GM18520 (cell line): ENCODE measurements around the gene SPTBN5.

ENCODE experiments used
- ATAC-seq: cut with Tn5 transposase; IDR thresholded peaks from one replicate; pipeline ENCODE4 v1.9.1; 2021; ENCODE audit not compliant: unreplicated experiment

SPTBN5 gene

DNA sequence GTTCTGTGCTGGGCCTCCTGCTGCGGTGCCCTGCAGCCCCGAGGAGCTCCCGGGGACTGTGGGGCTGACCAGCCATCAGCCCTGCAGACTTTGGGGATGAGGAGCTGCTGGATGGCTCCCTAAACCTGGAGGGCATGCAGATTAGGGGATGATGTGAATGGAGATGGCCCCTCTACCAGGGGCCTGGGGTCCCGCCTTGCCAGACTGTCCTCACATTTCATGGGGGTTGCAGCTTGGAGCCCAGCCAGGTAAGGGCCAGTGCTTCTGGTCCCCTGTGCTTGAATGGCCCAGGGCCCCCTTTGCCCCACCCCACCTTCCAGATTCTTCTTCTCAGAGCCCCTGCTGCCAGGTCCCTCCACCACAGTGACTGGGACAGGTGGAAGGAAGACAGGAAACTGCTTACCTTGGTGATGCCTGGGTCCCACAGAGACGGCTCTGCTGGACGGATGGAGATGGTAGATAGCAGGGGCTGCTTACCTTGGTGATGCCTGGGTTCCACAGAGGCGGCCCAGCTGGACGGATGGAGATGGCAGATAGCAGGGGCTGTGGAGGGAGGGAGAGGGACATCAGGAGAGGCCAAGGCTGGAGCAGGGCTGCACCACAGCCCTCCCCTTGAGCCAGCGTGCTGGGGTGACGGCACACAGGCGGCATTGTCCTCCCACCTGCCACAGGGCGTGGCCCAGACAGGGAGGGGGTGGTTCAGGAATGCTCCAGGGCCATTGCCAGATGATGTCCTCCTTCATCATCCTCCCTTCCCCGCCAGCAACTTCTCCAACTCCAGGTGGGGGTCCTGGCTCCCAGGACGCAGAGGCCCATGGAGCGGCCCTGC lies at the start of gene SPTBN5:
SPTBN5 (minus strand) TSS at position 632 of the 829 bp plus-strand sequence; CDS start at position 76, 556 bp downstream.
- no peak for ATAC-seq

DNA sequence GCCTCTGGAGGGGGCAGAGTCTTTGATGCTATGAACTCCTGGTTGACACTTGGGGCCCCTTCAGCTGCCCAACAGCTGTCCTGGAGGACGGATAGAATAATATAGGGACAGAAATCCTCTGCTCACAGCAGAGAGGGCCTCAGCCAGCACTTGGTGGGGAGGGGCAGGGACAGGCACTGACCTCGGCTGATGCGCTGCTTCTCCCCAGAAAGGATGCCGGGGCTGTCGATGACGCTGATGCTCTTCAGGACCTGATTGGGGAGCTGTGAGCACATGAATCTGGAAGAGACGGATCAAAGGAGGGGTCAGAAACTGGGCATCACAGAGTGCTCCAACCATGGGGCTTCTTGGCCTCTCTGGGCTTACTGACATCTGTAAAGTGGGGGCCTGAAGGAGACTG lies 49.0 kb upstream of the SPTBN5 start:
- ATAC-seq = no peak

DNA sequence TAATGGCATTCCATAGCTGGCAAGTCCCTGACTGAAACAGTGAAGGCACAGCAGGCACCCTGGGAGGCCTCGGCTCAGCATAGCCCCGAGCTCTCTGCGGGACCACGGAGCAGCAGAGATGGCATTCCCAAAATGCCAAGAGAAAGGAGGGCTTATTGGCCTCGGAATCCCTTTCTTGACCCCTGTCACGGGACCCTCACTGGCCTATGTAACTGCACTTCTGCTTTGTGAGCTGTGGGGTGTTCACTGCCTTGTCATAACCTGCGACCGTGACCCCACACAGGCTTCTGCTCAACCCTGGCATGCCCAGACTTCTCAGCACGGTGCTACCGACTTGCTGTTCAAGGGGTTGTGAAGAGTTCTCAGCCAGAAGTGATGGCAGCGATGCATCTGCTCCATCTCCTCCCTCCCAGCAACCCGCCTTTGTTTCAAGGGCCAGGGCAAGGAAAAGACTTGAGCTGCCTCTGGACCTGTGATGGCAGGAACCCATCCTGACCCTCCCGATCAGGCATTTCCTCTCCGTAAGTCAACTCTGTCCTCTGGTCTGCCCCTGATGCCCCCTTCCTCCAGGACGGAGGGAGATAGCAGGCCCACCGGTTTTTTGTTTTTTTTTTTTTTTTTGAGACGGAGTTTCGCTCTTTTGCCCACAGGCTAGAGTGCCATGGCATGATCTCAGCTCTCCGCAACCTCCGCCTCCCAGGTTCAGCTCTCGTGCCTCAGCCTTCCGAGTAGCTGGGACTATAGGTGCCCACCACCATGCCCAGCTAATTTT lies 48.0 kb upstream of the SPTBN5 start:
- ATAC-seq = no peak

DNA sequence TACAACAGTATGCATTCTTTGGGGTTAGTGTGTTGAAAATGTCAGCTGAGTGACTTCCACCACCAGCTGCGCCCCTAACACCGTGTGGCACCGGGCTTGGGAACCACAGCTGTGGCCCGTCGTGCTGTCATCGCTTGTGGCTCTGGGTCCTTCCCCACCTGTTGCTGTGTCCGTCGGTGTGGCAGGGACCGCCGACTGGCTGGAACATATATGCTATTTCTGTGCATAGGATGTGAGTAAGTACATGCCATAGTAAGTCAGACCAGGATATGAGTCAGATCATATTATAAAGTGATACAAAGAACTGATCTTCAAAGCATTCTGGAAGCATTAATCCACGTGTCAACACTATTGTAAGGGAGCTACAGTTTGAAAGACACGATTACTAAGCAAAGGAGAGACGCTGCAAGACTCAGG lies 46.6 kb upstream of the SPTBN5 start:
- ATAC-seq = no peak

DNA sequence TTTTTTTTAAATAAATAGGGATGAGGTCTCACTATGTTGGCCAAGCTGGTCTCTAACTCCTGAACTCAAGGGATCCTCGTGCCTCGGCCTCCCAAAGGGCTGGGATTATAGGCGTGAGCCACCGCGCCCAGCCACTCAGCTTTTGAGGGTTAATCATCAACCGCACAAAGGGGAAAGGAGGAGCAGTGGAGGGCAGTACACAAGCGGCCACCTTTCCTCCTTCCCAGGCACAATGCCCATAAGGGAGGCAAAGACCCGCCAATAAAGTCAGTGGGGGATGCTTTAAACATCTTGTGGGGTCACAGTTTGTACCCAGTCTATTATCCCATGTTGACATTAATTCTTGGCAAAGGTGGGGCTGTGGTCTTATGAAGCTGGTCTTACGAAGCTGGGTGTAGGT lies 46.1 kb upstream of the SPTBN5 start:
- ATAC-seq = no peak

DNA sequence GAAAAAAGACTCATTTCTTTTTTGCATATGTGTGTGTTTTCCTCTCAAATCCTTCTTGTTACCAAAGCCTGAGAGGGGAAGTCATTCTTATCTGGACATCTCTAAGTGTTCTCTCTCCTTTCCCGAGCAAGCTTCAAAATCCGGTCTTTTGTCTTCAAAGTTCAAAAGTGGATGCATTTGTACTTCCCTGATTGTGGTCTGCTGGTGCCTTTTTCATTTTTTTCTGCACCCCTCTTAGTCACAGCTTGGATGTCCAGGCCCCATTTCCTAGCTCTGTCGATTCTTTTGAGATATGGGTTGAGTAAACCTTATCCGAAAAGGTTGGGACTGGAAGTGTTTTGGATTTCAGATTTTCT lies 43.7 kb upstream of the SPTBN5 start:
- ATAC-seq = no peak

DNA sequence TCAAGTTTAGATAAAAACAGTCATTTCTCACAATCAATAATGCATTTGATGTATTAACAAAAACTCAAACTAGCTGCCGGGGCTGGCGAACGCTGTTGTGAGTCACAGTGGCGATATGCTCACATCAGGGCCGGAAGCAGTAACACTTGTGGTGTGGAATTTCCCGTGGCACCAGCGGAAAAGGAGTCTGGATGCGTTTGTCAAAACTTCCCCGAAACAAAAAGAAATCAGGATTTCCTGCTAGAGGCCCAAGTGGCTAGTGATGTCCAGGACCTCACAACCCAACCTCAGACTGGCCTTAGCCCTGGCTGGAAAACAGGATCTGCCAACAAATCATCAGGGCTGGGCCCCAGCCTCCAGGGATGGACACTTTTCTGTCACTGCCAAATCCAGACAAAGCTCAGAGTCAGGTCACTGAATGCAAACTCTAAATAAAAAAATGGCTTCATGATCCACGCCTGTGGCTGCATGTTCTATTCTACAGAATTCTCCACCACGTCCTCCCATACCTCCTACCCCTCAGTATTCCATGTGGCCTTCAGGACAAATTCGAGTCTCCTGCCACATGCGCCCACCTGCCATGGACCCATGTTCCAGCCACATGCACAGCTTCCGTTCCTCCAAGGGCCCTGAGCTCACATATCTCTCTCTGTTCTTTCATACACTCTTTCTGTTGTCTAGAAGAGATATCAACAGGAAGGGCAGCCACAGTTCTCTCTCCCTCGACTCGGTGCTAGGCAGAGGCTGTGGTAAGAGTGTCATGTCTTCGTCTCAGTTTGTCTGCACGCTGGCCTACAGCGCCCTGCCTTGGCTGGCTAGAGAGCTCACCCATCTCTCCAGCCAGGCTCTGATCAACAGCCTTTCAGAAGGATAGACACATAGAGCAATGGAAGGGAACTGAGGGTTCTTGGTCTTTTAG lies 43.1 kb upstream of the SPTBN5 start:
- no peak for ATAC-seq

DNA sequence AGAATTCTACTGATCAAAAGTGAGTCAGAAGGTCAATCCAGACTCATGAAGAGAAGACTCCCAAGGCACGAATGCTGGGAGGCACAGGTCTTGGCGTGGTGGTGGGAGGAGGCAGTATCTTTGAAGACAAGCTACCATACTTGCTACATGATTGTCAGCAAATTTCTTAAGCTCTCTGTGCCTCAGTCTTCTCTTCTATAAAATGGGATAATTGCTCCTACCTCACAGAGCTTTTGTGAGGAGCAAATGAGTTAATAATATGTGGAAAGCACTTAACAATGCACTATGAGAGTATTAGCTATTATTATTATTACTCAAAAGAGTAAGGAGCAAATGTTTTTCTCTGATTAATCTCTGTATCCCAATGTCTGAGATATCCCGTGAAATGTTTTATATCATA lies 42.3 kb upstream of the SPTBN5 start:
- ATAC-seq = no peak

DNA sequence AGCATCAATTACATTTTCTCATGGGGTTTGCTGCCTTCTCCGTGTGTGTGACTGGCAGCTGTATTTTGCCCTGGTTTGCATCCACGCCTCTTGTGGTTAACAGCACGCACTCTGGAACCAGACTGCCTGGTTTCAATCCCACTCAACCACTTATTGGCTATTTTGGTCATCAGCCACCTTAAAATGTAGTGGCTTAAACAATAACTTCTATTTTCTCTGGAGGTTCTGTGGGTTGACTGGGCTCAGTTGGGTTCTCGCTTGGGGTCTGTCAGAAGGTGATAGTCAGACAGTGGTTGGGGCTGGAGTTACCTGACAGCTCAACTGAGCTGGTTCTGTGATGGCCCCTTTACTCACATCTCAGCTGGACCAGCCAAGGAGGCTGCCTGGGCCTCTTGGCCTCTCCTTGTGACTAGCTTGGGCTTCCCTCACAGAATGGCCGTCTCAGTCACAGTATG lies 41.7 kb upstream of the SPTBN5 start:
- ATAC-seq = no peak

DNA sequence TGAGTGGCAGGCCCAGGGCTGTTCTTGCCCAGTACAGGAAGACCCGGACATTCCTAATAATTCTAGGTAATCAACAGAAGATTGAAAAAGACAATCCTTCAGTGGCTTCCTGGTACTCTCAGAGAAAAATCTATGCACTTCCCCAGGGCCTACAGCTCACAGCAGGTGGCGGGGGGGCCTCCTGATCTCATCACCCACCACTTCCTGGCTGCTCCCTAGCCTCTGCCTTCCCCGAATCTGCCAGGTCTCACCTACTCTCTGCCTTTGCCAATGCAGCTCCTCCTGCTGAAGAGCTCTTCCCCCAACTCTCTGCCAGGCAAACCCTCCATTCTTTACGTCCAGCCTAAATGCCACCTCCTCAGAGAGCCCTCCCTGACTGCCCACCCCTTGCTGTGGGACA lies 41.0 kb upstream of the SPTBN5 start:
- ATAC-seq = no peak

DNA sequence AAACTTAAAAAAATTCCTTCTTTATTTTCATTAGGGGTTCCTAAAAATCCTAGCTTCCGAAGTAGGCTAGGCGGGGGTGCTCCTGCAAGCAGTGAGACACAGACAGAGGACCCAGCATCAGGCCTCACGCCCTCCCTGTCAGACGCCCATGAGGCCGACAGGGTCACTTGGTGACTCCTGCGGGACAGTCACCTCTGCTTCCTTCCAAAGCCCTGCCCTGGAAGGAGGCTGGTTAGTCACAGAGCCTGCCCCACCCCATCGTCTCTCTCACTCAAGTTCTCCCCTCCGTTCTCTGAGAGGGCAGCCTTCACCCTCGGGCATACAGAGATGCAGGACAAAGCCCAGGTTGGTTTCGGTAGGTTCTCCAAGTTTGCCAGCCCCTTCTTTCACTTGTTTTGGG lies 39.9 kb upstream of the SPTBN5 start:
- no peak for ATAC-seq

DNA sequence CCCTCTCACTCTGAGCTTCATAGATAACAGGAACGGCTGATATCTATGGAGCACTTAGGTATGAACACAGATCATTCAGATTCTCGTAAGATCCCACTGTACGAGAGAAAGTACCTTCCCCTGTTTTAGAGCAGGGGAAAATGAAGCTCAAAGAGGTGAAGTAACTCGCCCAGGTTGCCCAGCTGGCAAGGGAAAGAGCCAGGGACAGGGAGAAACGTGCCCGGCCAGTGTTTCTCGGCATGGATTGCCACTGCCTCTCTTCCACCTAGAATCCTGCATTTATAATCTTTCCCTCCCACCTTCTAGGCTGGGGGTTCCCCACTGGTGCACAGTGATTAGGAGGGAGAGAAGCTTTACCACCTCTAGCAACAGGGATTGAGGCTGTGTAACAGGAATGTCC lies 39.5 kb upstream of the SPTBN5 start:
- ATAC-seq = no peak

DNA sequence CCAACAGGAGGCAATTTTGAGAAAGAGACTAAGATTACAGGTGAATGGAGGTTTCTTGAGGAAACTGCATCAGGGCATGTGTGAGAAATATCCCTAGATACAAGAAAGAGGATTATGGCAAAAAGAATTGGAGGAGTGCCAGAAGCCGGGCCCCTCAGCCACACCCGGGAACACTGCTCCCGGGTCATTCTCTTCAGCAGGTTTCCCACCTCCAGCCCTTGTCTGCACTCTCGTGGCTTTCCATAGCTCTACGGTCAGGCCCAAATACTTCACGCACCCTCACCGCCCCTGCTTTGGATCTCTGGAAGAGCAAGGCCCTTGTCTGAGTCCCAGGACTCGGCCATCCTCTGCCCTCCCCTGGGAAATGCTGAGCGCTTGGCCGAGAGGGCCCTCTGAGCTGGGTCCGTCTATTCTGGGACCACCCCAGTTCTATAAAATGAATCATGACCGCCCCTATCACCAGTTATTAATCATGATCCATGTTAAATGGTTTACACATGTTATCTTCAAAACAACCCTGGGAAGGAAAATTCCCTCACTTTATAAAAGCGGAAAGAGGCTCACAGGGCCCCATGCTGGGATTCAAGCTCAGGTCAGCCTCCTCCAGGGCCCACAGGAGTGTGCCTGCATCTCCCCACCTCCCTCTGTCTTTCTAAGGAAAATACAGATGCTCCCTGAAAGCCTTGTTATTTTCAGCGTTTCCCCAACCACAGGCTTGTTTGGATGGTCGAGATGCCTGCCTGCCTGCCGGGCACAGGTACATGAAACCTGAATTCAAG lies 38.8 kb upstream of the SPTBN5 start:
- no peak for ATAC-seq

DNA sequence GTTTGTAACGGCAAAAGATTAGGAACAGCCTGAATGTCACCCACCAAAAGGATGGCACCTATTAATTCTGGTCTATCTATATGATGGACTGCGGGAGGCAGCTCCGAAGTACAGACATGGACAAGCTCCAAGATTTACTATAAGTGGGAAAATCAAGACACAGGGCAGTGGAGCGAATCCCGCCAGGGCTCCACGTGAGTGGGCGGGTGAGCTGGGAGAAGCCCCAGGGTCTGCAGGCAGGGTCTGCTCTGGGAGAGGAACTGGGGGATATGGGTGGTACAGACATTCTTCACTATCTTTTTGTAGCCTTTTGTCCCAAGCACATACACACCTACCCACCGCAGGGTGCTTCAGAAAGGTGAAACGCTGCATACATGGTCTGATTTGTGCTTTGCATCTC lies 38.2 kb upstream of the SPTBN5 start:
- ATAC-seq = no peak

DNA sequence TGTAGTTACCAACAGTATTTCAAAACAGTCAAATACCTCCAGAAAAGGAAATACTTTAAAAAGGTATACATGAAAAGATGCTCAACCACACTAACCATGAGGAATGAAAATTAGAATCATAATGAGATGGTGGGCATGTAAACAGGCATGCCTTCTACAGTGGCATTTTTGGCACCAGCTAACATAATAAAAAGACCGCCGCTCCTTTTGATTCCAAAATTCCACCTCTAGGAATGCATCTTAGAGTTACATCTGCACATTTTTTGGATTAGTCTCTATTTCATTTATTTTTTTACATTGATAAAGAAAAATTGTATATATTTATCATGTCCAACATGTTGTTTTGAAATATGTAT lies 37.0 kb upstream of the SPTBN5 start:
- no peak for ATAC-seq

DNA sequence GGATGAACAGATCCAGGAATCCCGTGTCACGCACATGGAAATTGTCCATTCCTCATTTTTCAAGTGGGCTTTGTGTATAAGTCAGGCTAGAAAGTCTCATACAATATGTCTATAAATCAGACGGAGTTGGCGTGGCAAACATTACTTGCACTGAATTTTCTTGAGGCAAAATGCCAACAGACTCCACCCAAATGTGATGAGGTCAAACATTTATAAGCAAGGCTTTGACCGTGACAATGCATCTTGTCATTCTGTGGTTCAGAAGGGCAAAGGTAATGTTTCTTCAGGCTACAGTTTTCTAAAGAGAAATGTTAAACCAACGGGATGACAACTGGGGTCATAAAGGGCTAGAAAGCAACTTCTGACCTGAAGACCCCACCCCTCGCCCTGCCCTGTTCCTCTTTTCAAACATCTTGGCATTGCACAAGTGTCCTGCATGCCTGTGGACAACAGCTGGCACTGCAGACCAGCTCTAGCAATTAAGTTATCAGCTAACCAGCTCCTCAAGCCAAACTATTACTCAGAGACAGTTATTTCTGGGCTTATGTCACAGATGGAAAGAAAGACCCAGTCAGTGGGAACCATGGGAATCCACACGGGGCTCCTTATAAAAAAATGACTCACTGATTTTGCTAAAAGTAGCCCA lies 36.5 kb upstream of the SPTBN5 start:
- ATAC-seq = no peak

DNA sequence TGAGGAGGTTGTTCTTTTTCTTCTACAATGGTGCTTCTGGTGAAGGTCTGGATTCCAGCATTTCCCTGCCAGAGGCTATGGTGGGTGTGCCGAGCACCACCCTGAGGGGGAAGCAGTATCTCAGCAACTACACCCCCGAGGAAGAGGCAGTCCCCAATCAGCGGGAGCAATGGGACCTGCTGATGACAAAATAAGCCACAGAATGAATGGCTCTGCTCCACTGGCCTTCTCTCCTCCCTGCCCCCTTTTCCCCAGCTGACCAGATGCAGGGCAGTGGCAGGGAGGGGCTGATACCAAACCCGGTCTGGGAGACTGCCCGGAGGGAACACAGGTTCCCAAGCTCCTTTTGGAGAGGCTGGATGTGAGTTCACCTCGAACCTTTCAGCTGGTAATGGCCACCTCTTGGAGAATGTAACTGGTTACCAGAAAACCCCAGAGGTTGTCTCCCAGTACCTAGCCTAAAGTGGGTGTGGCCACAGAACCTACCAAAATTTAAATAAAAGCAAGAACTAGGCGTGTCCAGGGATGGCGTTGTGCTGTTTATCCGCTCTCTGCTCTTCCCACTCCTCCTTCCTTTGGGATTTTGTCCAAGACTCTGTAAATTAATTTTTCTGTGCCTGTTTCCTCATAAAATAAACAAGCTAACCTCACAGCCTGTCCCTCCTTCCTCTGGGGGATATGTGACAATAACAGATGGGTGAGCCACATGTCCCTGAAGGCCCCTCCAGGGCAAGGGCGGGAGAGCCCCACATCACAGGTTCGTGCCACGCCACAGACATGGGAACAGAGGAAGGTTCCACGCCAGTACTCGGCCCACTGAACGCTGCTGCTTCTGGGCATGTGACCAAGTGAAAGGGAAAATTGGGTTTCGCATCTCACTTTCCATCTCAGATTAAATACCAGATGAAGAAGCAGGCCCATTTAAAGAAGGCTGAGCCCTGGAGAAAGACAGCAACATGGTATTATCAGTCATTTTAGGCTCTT lies 35.1 kb upstream of the SPTBN5 start:
- no peak for ATAC-seq

DNA sequence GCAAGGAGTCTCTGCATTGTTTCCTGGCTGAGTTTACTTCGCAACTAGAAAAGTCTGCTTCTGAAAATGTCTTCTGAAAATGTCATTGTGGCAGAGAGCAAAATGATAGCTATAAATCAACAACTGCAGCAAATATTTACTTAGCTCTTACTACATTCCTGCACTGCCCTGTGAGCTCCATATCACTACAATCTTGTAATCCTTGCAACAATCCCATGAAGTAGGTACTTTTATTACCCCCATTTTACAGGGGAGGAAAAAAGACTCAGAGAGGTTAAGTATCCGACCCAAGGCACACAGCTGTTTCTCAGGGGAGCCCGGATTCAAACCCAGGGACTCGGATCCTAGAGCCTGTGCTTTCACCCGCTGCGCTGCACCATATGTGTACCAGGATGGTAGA lies 34.2 kb upstream of the SPTBN5 start:
- no peak for ATAC-seq

DNA sequence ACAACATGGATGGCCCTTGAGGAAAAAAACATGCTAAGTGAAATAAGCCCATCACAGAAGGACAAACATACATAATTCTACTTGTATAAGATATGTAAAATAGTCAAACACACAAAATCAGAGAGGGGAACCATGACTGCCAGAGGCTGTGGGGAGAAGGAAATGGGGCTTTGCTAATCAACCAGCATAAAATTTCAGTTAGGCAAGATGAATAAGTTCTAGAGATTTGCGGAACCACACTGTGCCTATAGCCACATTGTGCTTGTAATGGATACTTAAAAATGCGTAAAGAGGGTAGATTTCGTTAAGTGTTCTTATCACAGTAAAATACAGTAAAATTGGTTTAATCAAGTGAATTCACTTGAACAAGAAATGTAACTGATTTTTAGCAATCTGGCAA lies 33.7 kb upstream of the SPTBN5 start:
- no peak for ATAC-seq
